Hindlimb muscle (tissue), 1 donor: Measurements from ENCODE around the gene VAC14. TPM values are rescaled to one million over a fixed set of nuclear protein-coding genes. Genes with fewer than 3 reads are reported as not detected.

ENCODE experiments used
- DNase-seq: peaks from one replicate; pipeline ENCODE4 v3.0.0-alpha.2; 2013
- polyA plus RNA-seq: library from polyadenylated mRNA; unstranded; fragments of 120-200 nt; gene quantifications from one replicate; pipeline ENCODE4 v1.2.1, GENCODE V29; 2013; ENCODE audit not compliant: insufficient read length

VAC14 gene
- polyA plus RNA-seq, 1 donor = 28.3 TPM

- DNase-seq = no peak
These were observed 161.9 kb downstream of the VAC14 start for GRCh38 chr16:70638814-70639792.

Other genes with a start within 250 kb of the VAC14 start
- gene IL34, start 154.6 kb downstream of the VAC14 start, polyA plus RNA-seq = 7.8 TPM
- gene MTSS2, start 115.1 kb downstream of the VAC14 start, polyA plus RNA-seq = 179 TPM